Calu3 (cell line): ENCODE measurements around the gene OR1M1. TPM values are rescaled to one million over a fixed set of nuclear protein-coding genes. Genes with fewer than 3 reads are reported as not detected.

Experiments used
- BruUV-seq: library from RNA; stranded (reverse); fragments of 400-500 nt; replicated peaks from 2 replicates; lab custom pipeline; 2021; lab: Mats Ljungman, UMichigan
- CTCF ChIA-PET: fragments of 300-600 bp; sonication (Branson Sonifier 250); formaldehyde crosslinking; loops from one replicate; lab custom pipeline; 2022; ENCODE audit warnings: antibody characterized with exemption; lab: Charles Lee
- DNase-seq: peaks from one replicate; pipeline ENCODE4 v3.0.0; 2022
- H3K27ac Mint-ChIP-seq: one replicate; pipeline ENCODE4 v1.8.0; 2022; ENCODE audit warnings: mixed read lengths; ENCODE audit not compliant: unreplicated experiment
- H3K27me3 Mint-ChIP-seq: one replicate; pipeline ENCODE4 v1.8.0; 2022; ENCODE audit warnings: mixed read lengths; ENCODE audit not compliant: unreplicated experiment
- H3K36me3 Mint-ChIP-seq: one replicate; pipeline ENCODE4 v1.8.0; 2022; ENCODE audit warnings: mild to moderate bottlenecking, moderate library complexity, mixed read lengths; ENCODE audit not compliant: insufficient read depth, unreplicated experiment
- H3K4me1 Mint-ChIP-seq: one replicate; pipeline ENCODE4 v1.8.0; 2022; ENCODE audit warnings: mild to moderate bottlenecking, low read depth, mixed read lengths; ENCODE audit not compliant: unreplicated experiment
- H3K4me3 Mint-ChIP-seq: one replicate; pipeline ENCODE4 v1.8.0; 2022; ENCODE audit warnings: mild to moderate bottlenecking, low read depth, moderate library complexity, mixed read lengths; ENCODE audit not compliant: unreplicated experiment
- H3K9me3 Mint-ChIP-seq: one replicate; pipeline ENCODE4 v1.8.0; 2022; ENCODE audit warnings: low read depth, mixed read lengths; ENCODE audit not compliant: unreplicated experiment
- CTCF ChIP-seq: fragments of 200-600 bp; IDR thresholded peaks from one replicate; pipeline ENCODE4 v1.8.0; 2022; ENCODE audit warnings: antibody characterized with exemption; ENCODE audit not compliant: unreplicated experiment
- intact Hi-C: fragments of 100-400 bp; cut with micrococcal nuclease; formaldehyde crosslinking; loops from one replicate; pipeline ENCODE4 v1.10.0; 2022; ENCODE audit not compliant: unreplicated experiment
- total RNA-seq: library from RNA; stranded (reverse); gene quantifications from 2 replicates; pipeline ENCODE4 v1.2.3, GENCODE V29; 2022

The OR1M1 gene
- total RNA-seq, 1 experiment from 2014 or later = not detected

GRCh38 chr19:9076901-9077300 is 10.0 kb upstream of the OR1M1 start:
- Mint-ChIP-seq H3K27ac (no peak overlapping the region), H3K4me1 (peaks cover 12% of the 10 kb centered on the region), H3K9me3 (no peaks in the 10 kb centered on the region), H3K4me3 (no peak overlapping the region), H3K27me3 (no peaks in the 10 kb centered on the region), H3K36me3 (peaks cover 13% of the 10 kb centered on the region)
- intact Hi-C loops = loop anchor here (10.0 kb wide), 1 partner anchor 62 kb away; the partner anchor contains the start of gene MUC16
- no TSS peak for BruUV-seq
- DNase-seq = no peak
- CTCF ChIA-PET = no interaction called here
- TF ChIP-seq CTCF = no peak

GRCh38 chr19:9078651-9079050 is 8.2 kb upstream of the OR1M1 start:
- intact Hi-C loops = loop anchor here (10.0 kb wide), 1 partner anchor 64 kb away; the partner anchor contains the start of gene MUC16
- peaks cover 12% of the 10 kb centered on the region for H3K4me1 Mint-ChIP-seq
- H3K4me3 Mint-ChIP-seq = no peak overlapping the region
- DNase-seq = no peak
- no peaks in the 10 kb centered on the region for H3K27me3 Mint-ChIP-seq
- H3K36me3 Mint-ChIP-seq = peaks cover 13% of the 10 kb centered on the region
- TF ChIP-seq CTCF = no peak
- no peaks in the 10 kb centered on the region for H3K9me3 Mint-ChIP-seq
- CTCF ChIA-PET = no interaction called here
- no TSS peak for BruUV-seq
- no peak overlapping the region for H3K27ac Mint-ChIP-seq

GRCh38 chr19:9107375-9107774 is 20.5 kb downstream of the OR1M1 start, which contains the start of gene OR7G2:
Gene OR7G2 (minus strand): TSS chr19:9107475. CDS start chr19:9103243, 4,232 bp downstream.
- CTCF ChIA-PET = no interaction called here
- Mint-ChIP-seq H3K27me3 (no peaks in the 10 kb centered on the region), H3K36me3 (peaks cover 5% of the 10 kb centered on the region), H3K9me3 (peaks cover 10% of the 10 kb centered on the region), H3K4me3 (no peak within 1 kb of the TSS), H3K27ac (no peak within 1 kb of the TSS), H3K4me1 (peaks cover 9% of the 10 kb centered on the region)
- no peak for DNase-seq
- intact Hi-C loops = no loop called here
- BruUV-seq = no TSS peak
- TF ChIP-seq CTCF = no peak

GRCh38 chr19:9109959-9110358 is 23.1 kb downstream of the OR1M1 start:
- CTCF ChIA-PET = interaction anchor here (0.6 kb wide), 1 partner anchor 1013 kb away, joined by 3 read pairs; no protein-coding TSS in a partner anchor
- TF ChIP-seq CTCF = no peak
- Mint-ChIP-seq H3K27me3 (no peaks in the 10 kb centered on the region), H3K36me3 (peaks cover 5% of the 10 kb centered on the region), H3K9me3 (peaks cover 5% of the 10 kb centered on the region), H3K4me3 (no peak overlapping the region), H3K4me1 (peaks cover 7% of the 10 kb centered on the region), H3K27ac (no peak overlapping the region)
- BruUV-seq = no TSS peak
- intact Hi-C loops = no loop called here
- no peak for DNase-seq
